G401.6 (cell line): ENCODE measurements around the gene CRPPA.
A peak's percentile ranks its signal among the peaks of the same experiment; 100 is the strongest.
"Not testable (repeated sequence)": the region's sequence is repeated elsewhere in the genome, so short reads cannot be mapped to it uniquely, and the experiment has no call there.

Source experiments
- FAIRE-seq: peaks from 2 replicates; lab custom pipeline; 2012; peaks lifted over from hg19 to GRCh38; lab: Jason Lieb, UNC

The CRPPA gene

GRCh38 chr7:16421333-16422102 is at the start of gene CRPPA:
CRPPA (minus strand) TSS chr7:16421538; CDS start chr7:16421322, 216 bp downstream.
- FAIRE-seq, result no peak

GRCh38 chr7:16465469-16466361 is 44.4 kb upstream of the CRPPA start, which contains the start of gene SOSTDC1:
SOSTDC1 (minus strand) TSS chr7:16465738; CDS start chr7:16465668, 70 bp downstream.
- no peak for FAIRE-seq

GRCh38 chr7:16463949-16464715 is 42.8 kb upstream of the CRPPA start:
- no peak for FAIRE-seq

- no peak for FAIRE-seq
Observed at GRCh38 chr7:16463520-16463919, 42.2 kb upstream of the CRPPA start.

- no peak for FAIRE-seq
Observed at GRCh38 chr7:16462431-16462889, 41.1 kb upstream of the CRPPA start.

GRCh38 chr7:16460789-16461493 is 39.6 kb upstream of the CRPPA start:
- no peak for FAIRE-seq

- not testable (repeated sequence) for FAIRE-seq
Observed at GRCh38 chr7:16456303-16456702, 35.0 kb upstream of the CRPPA start.

- peak; percentile 66 for FAIRE-seq
Observed at GRCh38 chr7:16455591-16455990, 34.3 kb upstream of the CRPPA start.

GRCh38 chr7:16450366-16450765 is 29.0 kb upstream of the CRPPA start:
- no peak for FAIRE-seq

GRCh38 chr7:16447876-16448275 is 26.5 kb upstream of the CRPPA start:
- no peak for FAIRE-seq

GRCh38 chr7:16446508-16446907 is 25.2 kb upstream of the CRPPA start:
- no peak for FAIRE-seq

GRCh38 chr7:16443871-16444270 is 22.5 kb upstream of the CRPPA start:
- not testable (repeated sequence) for FAIRE-seq

- FAIRE-seq, result no peak
Observed at GRCh38 chr7:16438988-16439387, 17.6 kb upstream of the CRPPA start.

GRCh38 chr7:16436306-16436705 is 15.0 kb upstream of the CRPPA start:
- no peak for FAIRE-seq

GRCh38 chr7:16433568-16434122 is 12.3 kb upstream of the CRPPA start:
- FAIRE-seq, result no peak

GRCh38 chr7:16432425-16432731 is 11.0 kb upstream of the CRPPA start:
- FAIRE-seq, result no peak

GRCh38 chr7:16431646-16432424 is 10.5 kb upstream of the CRPPA start:
- no peak for FAIRE-seq

GRCh38 chr7:16430133-16430532 is 8.8 kb upstream of the CRPPA start:
- FAIRE-seq, result no peak

GRCh38 chr7:16428672-16429071 is 7.3 kb upstream of the CRPPA start:
- no peak for FAIRE-seq

- FAIRE-seq, result no peak
Observed at GRCh38 chr7:16428182-16428581, 6.8 kb upstream of the CRPPA start.

GRCh38 chr7:16423761-16424160 is 2.4 kb upstream of the CRPPA start:
- FAIRE-seq, result no peak
